Activated CD4-positive, alpha-beta T cell treated with anti-CD3 and anti-CD28 coated beads for 36 hours (primary cell): ENCODE measurements around the gene UMAD1. TPM values are rescaled to one million over a fixed set of nuclear protein-coding genes. Genes with fewer than 3 reads are reported as not detected.

ENCODE experiments used
- ATAC-seq: fragments of 200-7000 bp; cut with Tn5 transposase; one replicate; pipeline ENCODE4 v1.10.0; 2021; ENCODE audit warnings: mild to moderate bottlenecking, moderate library complexity
- CTCF ChIA-PET: fragments of 350-600 bp; sonication (Branson Sonifier 250); formaldehyde crosslinking; loops from one replicate; lab custom pipeline; 2021; ENCODE audit warnings: antibody characterized with exemption; lab: Charles Lee
- POLR2A ChIA-PET: fragments of 350-600 bp; sonication (Branson Sonifier 250); formaldehyde crosslinking; loops from one replicate; lab custom pipeline; 2021; ENCODE audit warnings: antibody characterized with exemption, inconsistent platforms; lab: Charles Lee
- DNase-seq: peaks from one replicate; pipeline ENCODE4 v3.0.0-alpha.2; 2020
- H3K27ac Mint-ChIP-seq: one replicate; pipeline ENCODE4 v1.8.0; 2021; ENCODE audit warnings: mixed read lengths
- H3K27me3 Mint-ChIP-seq: one replicate; pipeline ENCODE4 v1.8.0; 2021; ENCODE audit warnings: mixed read lengths
- H3K36me3 Mint-ChIP-seq: one replicate; pipeline ENCODE4 v1.8.0; 2021; ENCODE audit warnings: low read depth, mixed read lengths
- H3K4me1 Mint-ChIP-seq: one replicate; pipeline ENCODE4 v1.8.0; 2021; ENCODE audit warnings: mixed read lengths
- H3K4me3 Mint-ChIP-seq: one replicate; pipeline ENCODE4 v1.8.0; 2021; ENCODE audit warnings: mild to moderate bottlenecking, moderate library complexity, mixed read lengths
- H3K9me3 Mint-ChIP-seq: one replicate; pipeline ENCODE4 v1.8.0; 2021; ENCODE audit warnings: low read depth, mixed read lengths
- intact Hi-C, 2 experiments: fragments of 100-400 bp; cut with DNase I in 1 of 2; cut with micrococcal nuclease in 1 of 2; formaldehyde crosslinking; loops; one replicate each; pipeline versions ENCODE4 v1.14.2 to v1.15.1; 2022 to 2024; cut with DNase I, micrococcal nuclease
- total RNA-seq, 2 experiments: library from RNA; stranded (reverse); gene quantifications; one replicate each; pipeline ENCODE4 v1.2.3, GENCODE V29; 2021

The UMAD1 gene
- total RNA-seq, 2 experiments from 2014 or later = 13.1 to 14.5 TPM

- no peaks in the 10 kb centered on the region for H3K9me3 Mint-ChIP-seq
- CTCF ChIA-PET = interaction anchor here (0.6 to 2.1 kb wide), 6 partner anchors 9 to 192 kb away, joined by 3 to 11 read pairs (median 5); no protein-coding TSS in a partner anchor
These were observed 124.9 kb downstream of the UMAD1 start for GRCh38 chr7:7765422-7765821.

GRCh38 chr7:7766671-7767070 is 126.1 kb downstream of the UMAD1 start:
- Mint-ChIP-seq H3K27ac (no peak overlapping the region), H3K4me3 (no peak overlapping the region), H3K36me3 (no peaks in the 10 kb centered on the region), H3K4me1 (peaks cover 38% of the 10 kb centered on the region), H3K27me3 (no peaks in the 10 kb centered on the region), H3K9me3 (no peaks in the 10 kb centered on the region)
- ChIA-PET POLR2A (no interaction called here), CTCF (interaction anchor here (1.2 to 2.0 kb wide), 2 partner anchors 16 to 85 kb away, joined by 3 to 5 read pairs; no protein-coding TSS in a partner anchor)
- intact Hi-C loops = no loop called here
- no peak for ATAC-seq
- no peak for DNase-seq

More at GRCh38 chr7:7765422-7765821, 124.9 kb downstream of the UMAD1 start:
- ATAC-seq (no peak), DNase-seq (no peak)
- no peaks in the 10 kb centered on the region for H3K27me3 Mint-ChIP-seq
- no peak overlapping the region for H3K4me3 Mint-ChIP-seq
- H3K27ac Mint-ChIP-seq = no peak overlapping the region
- intact Hi-C loops = no loop called here
- POLR2A ChIA-PET = no interaction called here
- H3K4me1 Mint-ChIP-seq = peaks cover 41% of the 10 kb centered on the region
- no peaks in the 10 kb centered on the region for H3K36me3 Mint-ChIP-seq

GRCh38 chr7:7768977-7769709 is 128.6 kb downstream of the UMAD1 start:
- POLR2A ChIA-PET = interaction anchor here (0.6 kb wide), 1 partner anchor 50 kb away, joined by 3 read pairs; no protein-coding TSS in a partner anchor
- intact Hi-C loops = no loop called here
- H3K4me1 Mint-ChIP-seq = peaks cover 41% of the 10 kb centered on the region
- H3K9me3 Mint-ChIP-seq = no peaks in the 10 kb centered on the region
- CTCF ChIA-PET = interaction anchor here (0.9 to 1.0 kb wide), 2 partner anchors 70 to 76 kb away, joined by 3 read pairs; no protein-coding TSS in a partner anchor
- no peaks in the 10 kb centered on the region for H3K27me3 Mint-ChIP-seq
- DNase-seq (no peak), ATAC-seq (no peak)
- no peak overlapping the region for H3K4me3 Mint-ChIP-seq
- no peak overlapping the region for H3K27ac Mint-ChIP-seq
- H3K36me3 Mint-ChIP-seq = no peaks in the 10 kb centered on the region

GRCh38 chr7:7769710-7770627 is 129.4 kb downstream of the UMAD1 start:
- Mint-ChIP-seq H3K4me3 (no peak overlapping the region), H3K36me3 (no peaks in the 10 kb centered on the region), H3K4me1 (peaks cover 36% of the 10 kb centered on the region), H3K27ac (no peak overlapping the region), H3K9me3 (no peaks in the 10 kb centered on the region), H3K27me3 (no peaks in the 10 kb centered on the region)
- POLR2A ChIA-PET = interaction anchor here (0.6 kb wide), 1 partner anchor 49 kb away, joined by 3 read pairs; no protein-coding TSS in a partner anchor
- CTCF ChIA-PET = interaction anchor here (1.0 kb wide), 1 partner anchor 77 kb away, joined by 3 read pairs; no protein-coding TSS in a partner anchor
- DNase-seq = no peak
- intact Hi-C loops = loop anchor here (5.0 kb wide), 3 partner anchors 47 to 357 kb away; no protein-coding TSS in a partner anchor
- ATAC-seq = no peak

- CTCF ChIA-PET = interaction anchor here (0.7 to 2.9 kb wide), 3 partner anchors 16 to 199 kb away, joined by 3 to 15 read pairs (median 14); no protein-coding TSS in a partner anchor
- H3K27me3 Mint-ChIP-seq = no peaks in the 10 kb centered on the region
These were observed 130.9 kb downstream of the UMAD1 start for GRCh38 chr7:7771452-7771851.

GRCh38 chr7:7772397-7772821 is 131.9 kb downstream of the UMAD1 start:
- H3K4me1 Mint-ChIP-seq = peaks cover 28% of the 10 kb centered on the region
- H3K27ac Mint-ChIP-seq = peak overlapping the region; percentile 69
- ATAC-seq = peak; percentile 96
- H3K27me3 Mint-ChIP-seq = no peaks in the 10 kb centered on the region
- intact Hi-C loops = loop anchor here (5.0 kb wide), 3 partner anchors 45 to 355 kb away; no protein-coding TSS in a partner anchor
- peak; percentile 51 for DNase-seq
- H3K4me3 Mint-ChIP-seq = peak overlapping the region; percentile 43
- no peaks in the 10 kb centered on the region for H3K9me3 Mint-ChIP-seq
- ChIA-PET CTCF (interaction anchor here (0.7 to 2.9 kb wide), 6 partner anchors 15 to 750 kb away, joined by 3 to 15 read pairs (median 4); no protein-coding TSS in a partner anchor), POLR2A (interaction anchor here (0.8 to 1.2 kb wide), 2 partner anchors 53 to 356 kb away, joined by 3 read pairs; no protein-coding TSS in a partner anchor)
- no peaks in the 10 kb centered on the region for H3K36me3 Mint-ChIP-seq

More at GRCh38 chr7:7771452-7771851, 130.9 kb downstream of the UMAD1 start:
- Mint-ChIP-seq H3K4me3 (no peak overlapping the region), H3K9me3 (no peaks in the 10 kb centered on the region), H3K36me3 (no peaks in the 10 kb centered on the region), H3K4me1 (peaks cover 28% of the 10 kb centered on the region), H3K27ac (no peak overlapping the region)
- ATAC-seq (no peak), DNase-seq (no peak)
- POLR2A ChIA-PET = no interaction called here
- intact Hi-C loops = loop anchor here (5.0 kb wide), 3 partner anchors 46 to 356 kb away; no protein-coding TSS in a partner anchor

- no peak overlapping the region for H3K27ac Mint-ChIP-seq
These were observed 133.1 kb downstream of the UMAD1 start for GRCh38 chr7:7773334-7774309.

GRCh38 chr7:7779888-7780287 is 139.3 kb downstream of the UMAD1 start:
- POLR2A ChIA-PET = interaction anchor here (0.6 kb wide), 2 partner anchors 112 to 1394 kb away, joined by 4 read pairs; no protein-coding TSS in a partner anchor
- ATAC-seq = no peak
- Mint-ChIP-seq H3K9me3 (no peaks in the 10 kb centered on the region), H3K36me3 (no peaks in the 10 kb centered on the region), H3K4me3 (no peak overlapping the region), H3K27ac (no peak overlapping the region), H3K27me3 (no peaks in the 10 kb centered on the region), H3K4me1 (peaks cover 6% of the 10 kb centered on the region)
- intact Hi-C loops = no loop called here
- CTCF ChIA-PET = interaction anchor here (1.0 to 1.5 kb wide), 2 partner anchors 12 to 99 kb away, joined by 3 read pairs; no protein-coding TSS in a partner anchor
- DNase-seq = no peak

More at GRCh38 chr7:7773334-7774309, 133.1 kb downstream of the UMAD1 start:
- Mint-ChIP-seq H3K36me3 (no peaks in the 10 kb centered on the region), H3K9me3 (no peaks in the 10 kb centered on the region), H3K4me3 (no peak overlapping the region), H3K27me3 (no peaks in the 10 kb centered on the region), H3K4me1 (peaks cover 28% of the 10 kb centered on the region)
- no peak for DNase-seq
- no peak for ATAC-seq
- POLR2A ChIA-PET = interaction anchor here (0.8 to 1.2 kb wide), 2 partner anchors 54 to 357 kb away, joined by 3 read pairs; no protein-coding TSS in a partner anchor
- intact Hi-C loops = loop anchor here (5.0 kb wide), 3 partner anchors 44 to 354 kb away; no protein-coding TSS in a partner anchor
- CTCF ChIA-PET = interaction anchor here (0.8 to 2.9 kb wide), 6 partner anchors 9 to 417 kb away, joined by 3 to 15 read pairs (median 6); no protein-coding TSS in a partner anchor

- CTCF ChIA-PET = no interaction called here
- H3K27ac Mint-ChIP-seq = no peak overlapping the region
- no peaks in the 10 kb centered on the region for H3K9me3 Mint-ChIP-seq
- no peak for DNase-seq
- H3K36me3 Mint-ChIP-seq = peaks cover 4% of the 10 kb centered on the region
- no peaks in the 10 kb centered on the region for H3K27me3 Mint-ChIP-seq
- intact Hi-C loops = no loop called here
- H3K4me3 Mint-ChIP-seq = no peak overlapping the region
- peaks cover 6% of the 10 kb centered on the region for H3K4me1 Mint-ChIP-seq
- POLR2A ChIA-PET = no interaction called here
- ATAC-seq = no peak
These were observed 142.4 kb downstream of the UMAD1 start for GRCh38 chr7:7783001-7783400.
